ENCODE data around the gene GNPAT. TPM values are rescaled to one million over a fixed set of nuclear protein-coding genes. Genes with fewer than 3 reads are reported as not detected.

Gene GNPAT
- total RNA-seq, 2 donors from 2014 or later: 30.8 to 53.2 TPM

DNA sequence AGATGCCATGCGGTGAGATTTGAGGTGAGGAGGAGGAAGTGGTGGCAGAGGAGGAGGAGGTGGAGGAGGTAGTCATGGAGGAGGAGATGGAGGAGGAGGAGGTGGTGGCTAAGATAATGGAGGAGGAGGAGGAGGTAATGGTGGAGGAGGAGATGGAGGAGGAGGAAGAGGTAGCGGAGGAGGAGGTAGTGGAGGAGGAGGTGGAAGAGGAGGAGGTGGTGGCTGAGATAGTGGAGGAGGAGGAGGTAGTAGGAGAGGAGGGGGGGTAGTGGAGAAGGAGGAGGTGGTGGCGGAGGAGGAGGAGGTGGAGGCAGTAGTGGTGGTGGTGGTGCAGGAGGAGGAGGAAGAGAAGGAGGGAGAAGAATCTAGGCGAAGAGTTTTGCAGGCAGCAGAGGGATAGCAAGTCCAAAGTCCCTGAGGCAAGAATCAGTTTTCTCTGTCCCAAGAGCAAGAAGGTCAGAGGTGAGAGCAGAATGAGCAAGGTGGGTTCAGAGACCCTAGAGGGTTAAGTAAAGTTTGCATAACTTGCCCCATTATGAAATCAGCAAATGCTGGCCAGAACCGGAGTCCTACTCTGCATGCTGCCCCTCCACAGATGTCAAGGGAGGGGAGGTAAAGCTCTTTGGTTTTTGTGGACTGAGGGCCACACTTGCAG, 38.9 kb upstream of the GNPAT start:
- DNase-seq (ENCODE audit: low spot score): no peak
- H3K27me3 ChIP-seq: no peaks in the 10 kb centered on the region
- H3K9me3 ChIP-seq: no peaks in the 10 kb centered on the region
- H3K4me1 ChIP-seq: no peaks in the 10 kb centered on the region
- H3K36me3 ChIP-seq: no peaks in the 10 kb centered on the region
- H3K27ac ChIP-seq: no peak overlapping the region
- no peak overlapping the region for H3K4me3 ChIP-seq
- TF ChIP-seq, protein P1, sequence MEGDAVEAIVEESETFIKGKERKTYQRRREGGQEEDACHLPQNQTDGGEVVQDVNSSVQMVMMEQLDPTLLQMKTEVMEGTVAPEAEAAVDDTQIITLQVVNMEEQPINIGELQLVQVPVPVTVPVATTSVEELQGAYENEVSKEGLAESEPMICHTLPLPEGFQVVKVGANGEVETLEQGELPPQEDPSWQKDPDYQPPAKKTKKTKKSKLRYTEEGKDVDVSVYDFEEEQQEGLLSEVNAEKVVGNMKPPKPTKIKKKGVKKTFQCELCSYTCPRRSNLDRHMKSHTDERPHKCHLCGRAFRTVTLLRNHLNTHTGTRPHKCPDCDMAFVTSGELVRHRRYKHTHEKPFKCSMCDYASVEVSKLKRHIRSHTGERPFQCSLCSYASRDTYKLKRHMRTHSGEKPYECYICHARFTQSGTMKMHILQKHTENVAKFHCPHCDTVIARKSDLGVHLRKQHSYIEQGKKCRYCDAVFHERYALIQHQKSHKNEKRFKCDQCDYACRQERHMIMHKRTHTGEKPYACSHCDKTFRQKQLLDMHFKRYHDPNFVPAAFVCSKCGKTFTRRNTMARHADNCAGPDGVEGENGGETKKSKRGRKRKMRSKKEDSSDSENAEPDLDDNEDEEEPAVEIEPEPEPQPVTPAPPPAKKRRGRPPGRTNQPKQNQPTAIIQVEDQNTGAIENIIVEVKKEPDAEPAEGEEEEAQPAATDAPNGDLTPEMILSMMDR (IDR thresholded peaks at IDR 0.05): no peak

DNA sequence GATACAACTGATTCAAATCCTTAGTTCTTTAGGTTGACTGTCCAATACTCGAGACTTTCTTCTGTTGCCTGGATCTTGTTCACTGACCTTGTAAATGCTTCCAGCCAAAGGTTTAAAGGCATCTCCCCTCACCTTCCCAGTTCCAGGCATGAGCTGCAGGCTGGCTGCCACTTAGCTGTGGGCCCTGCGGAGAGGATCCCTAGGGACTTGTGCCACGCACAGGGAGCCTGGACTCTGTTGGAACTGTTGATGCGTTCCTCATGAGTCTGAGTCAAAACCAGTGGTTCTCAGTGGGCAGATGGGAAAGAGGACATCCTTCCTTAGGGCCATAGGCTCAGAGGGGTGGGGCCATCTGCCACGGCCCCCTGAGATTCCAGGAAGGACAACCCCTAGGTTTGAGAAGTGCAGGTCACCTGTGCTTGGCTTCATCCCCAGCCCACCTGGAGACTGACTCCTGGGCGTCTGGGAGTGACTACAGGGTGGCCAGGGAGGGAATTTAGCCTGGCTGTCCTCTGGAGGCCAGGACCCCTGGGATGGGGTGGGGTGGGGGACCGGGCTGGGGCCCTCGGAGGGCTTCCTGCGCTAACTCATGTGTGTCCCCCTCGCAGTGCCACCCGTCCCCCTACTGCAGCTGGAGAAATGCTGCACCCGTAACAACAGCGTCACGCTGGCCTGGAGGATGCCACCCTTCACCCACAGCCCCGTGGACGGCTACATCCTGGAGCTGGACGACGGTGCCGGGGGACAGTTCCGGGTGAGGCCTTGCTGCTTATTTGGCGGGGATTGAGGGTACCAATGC, 37.6 kb upstream of the GNPAT start:
- DNase-seq (ENCODE audit: low spot score): no peak
- H3K27ac ChIP-seq: no peak overlapping the region
- no peaks in the 10 kb centered on the region for H3K4me1 ChIP-seq
- no peaks in the 10 kb centered on the region for H3K36me3 ChIP-seq
- no peak overlapping the region for H3K4me3 ChIP-seq
- H3K9me3 ChIP-seq: no peaks in the 10 kb centered on the region
- no peaks in the 10 kb centered on the region for H3K27me3 ChIP-seq
- TF ChIP-seq, protein P1 (IDR thresholded peaks at IDR 0.05): no peak

DNA sequence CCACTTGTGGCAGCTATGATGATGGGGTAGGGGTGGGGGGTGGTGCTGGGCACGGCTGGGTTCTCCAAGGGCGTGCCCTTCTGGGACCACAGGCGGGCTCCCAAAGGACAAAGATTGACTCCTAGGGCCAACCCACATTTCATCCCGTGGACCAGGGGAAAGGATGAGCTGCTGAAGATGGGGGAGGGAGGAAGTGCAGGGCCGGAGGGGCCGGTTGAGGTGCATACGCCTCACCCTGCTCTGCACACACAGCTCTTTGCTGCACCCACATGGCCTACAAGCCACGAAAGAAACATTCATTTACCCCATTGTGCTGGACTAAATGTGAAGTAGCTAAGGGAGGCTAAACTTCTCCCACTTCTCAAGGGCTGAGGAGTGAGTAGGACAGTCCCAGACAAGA, 34.2 kb upstream of the GNPAT start:
- H3K9me3 ChIP-seq: no peaks in the 10 kb centered on the region
- no peaks in the 10 kb centered on the region for H3K27me3 ChIP-seq
- H3K36me3 ChIP-seq: no peaks in the 10 kb centered on the region
- H3K4me1 ChIP-seq: peaks cover 0 to 7% of the 10 kb centered on the region in 2 donors
- TF ChIP-seq, protein P1 (IDR thresholded peaks at IDR 0.05): no peak
- no peak overlapping the region for H3K4me3 ChIP-seq
- H3K27ac ChIP-seq: no peak overlapping the region
- no peak for DNase-seq (ENCODE audit: low spot score)

DNA sequence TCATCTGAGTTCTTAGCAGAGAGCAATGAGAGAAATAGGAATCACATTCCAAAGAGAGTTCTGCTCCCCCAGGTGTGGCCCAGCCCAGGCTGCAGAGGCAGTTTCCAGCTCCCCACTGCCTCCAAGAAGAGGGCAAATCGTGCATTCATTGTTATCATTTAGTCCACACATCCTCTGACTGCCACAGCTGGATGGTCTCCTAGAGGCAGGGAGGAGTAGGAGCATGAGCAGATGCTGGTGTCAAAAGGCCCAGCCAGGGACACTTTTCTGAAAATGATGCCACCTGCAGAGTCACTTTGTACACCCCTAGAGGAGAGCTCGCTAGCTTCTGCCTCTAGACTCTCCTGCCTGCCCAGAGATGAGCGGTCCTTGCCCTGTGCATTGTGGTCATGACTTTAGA, 33.6 kb upstream of the GNPAT start:
- Histone ChIP-seq H3K36me3 (no peaks in the 10 kb centered on the region), H3K27ac (no peak overlapping the region), H3K4me1 (peaks cover 0 to 7% of the 10 kb centered on the region in 2 donors), H3K9me3 (no peaks in the 10 kb centered on the region), H3K4me3 (no peak overlapping the region), H3K27me3 (no peaks in the 10 kb centered on the region)
- DNase-seq (ENCODE audit: low spot score): no peak
- TF ChIP-seq, protein P1 (IDR thresholded peaks at IDR 0.05): no peak

GRCh38 chr1:231208980-231209379, 32.0 kb upstream of the GNPAT start:
- H3K9me3 ChIP-seq: no peaks in the 10 kb centered on the region
- no peaks in the 10 kb centered on the region for H3K27me3 ChIP-seq
- DNase-seq (ENCODE audit: low spot score): no peak
- peaks cover 0 to 7% of the 10 kb centered on the region in 2 donors for H3K4me1 ChIP-seq
- TF ChIP-seq, protein P1 (IDR thresholded peaks at IDR 0.05): no peak
- no peak overlapping the region for H3K4me3 ChIP-seq
- no peaks in the 10 kb centered on the region for H3K36me3 ChIP-seq
- no peak overlapping the region for H3K27ac ChIP-seq

Measured in right atrium auricular region (tissue), 2 donors.